B cell (primary cell): Measurements from ENCODE around the gene ZNF592. TPM values are rescaled to one million over a fixed set of nuclear protein-coding genes. Genes with fewer than 3 reads are reported as not detected.

Experiments
- ATAC-seq: fragments of 200-7000 bp; cut with Tn5 transposase; one replicate; pipeline ENCODE4 v1.10.0; 2021; ENCODE audit warnings: low read depth, mild to moderate bottlenecking, moderate number of reproducible peaks, moderate library complexity
- CTCF ChIA-PET: fragments of 350-600 bp; sonication (Branson Sonifier 250); formaldehyde crosslinking; loops from one replicate; lab custom pipeline; 2021; ENCODE audit warnings: antibody characterized with exemption, inconsistent platforms; lab: Charles Lee
- POLR2A ChIA-PET: fragments of 350-600 bp; sonication (Branson Sonifier 250); formaldehyde crosslinking; loops from one replicate; lab custom pipeline; 2021; ENCODE audit warnings: antibody characterized with exemption; lab: Charles Lee
- DNase-seq: peaks from one replicate; pipeline ENCODE4 v3.0.0; 2013
- H2AFZ ChIP-seq: 2 replicates; pipeline ENCODE4 v1.6.1; 2012; ENCODE audit warnings: mild to moderate bottlenecking, low read depth, low read length; ENCODE audit not compliant: insufficient read depth, poor library complexity, severe bottlenecking
- H3K27ac ChIP-seq, 2 donors: 1 replicate in 1 of 2; 2 replicates in 1 of 2; pipeline ENCODE4 v1.5.1; 2012 to 2013; ENCODE audit warnings: low read length in 2 of 2, mild to moderate bottlenecking in 2 of 2, moderate library complexity in 1 of 2
- H3K27me3 ChIP-seq, 4 experiments: fragments of 200-600 bp in 1 of 4; sonication (generic) in 1 of 4; replicated peaks in 1 of 4; 1 replicate in 2 of 4; 2 replicates in 2 of 4; pipeline versions ENCODE4 v1.6.1 to v1.7.0; 2013 to 2016; ENCODE audit warnings: low read length in 3 of 4, mild to moderate bottlenecking in 2 of 4, mixed read lengths in 1 of 4, moderate library complexity in 1 of 4; ENCODE audit not compliant: insufficient read depth in 4 of 4, control insufficient read depth in 3 of 4; ENCODE audit errors: control extremely low read depth in 1 of 4
- H3K36me3 ChIP-seq, 2 experiments: replicated peaks in 1 of 2; 1 replicate in 1 of 2; 2 replicates in 1 of 2; pipeline versions ENCODE4 v1.6.1 to v1.7.1; 2013; ENCODE audit warnings: low read length in 1 of 2; ENCODE audit not compliant: insufficient read depth in 2 of 2, control insufficient read depth in 1 of 2; ENCODE audit errors: control extremely low read depth in 1 of 2, extremely low read depth in 1 of 2
- H3K4me1 ChIP-seq, 2 donors: fragments of 200-600 bp in 1 of 2; sonication (generic) in 1 of 2; 1 replicate in 1 of 2; 2 replicates in 1 of 2; pipeline versions ENCODE4 v1.5.1 to v1.6.1; 2013 to 2017; ENCODE audit warnings: low read length in 2 of 2; ENCODE audit not compliant: control insufficient read depth in 2 of 2, insufficient read depth in 2 of 2
- H3K4me2 ChIP-seq: replicated peaks from 2 replicates; pipeline ENCODE3; 2012; ENCODE audit warnings: mild to moderate bottlenecking, low read depth, low read length; ENCODE audit not compliant: poor library complexity, severe bottlenecking
- H3K4me3 ChIP-seq, 5 experiments: fragments of 200-600 bp in 1 of 5; sonication (generic) in 1 of 5; 1 replicate in 3 of 5; 2 replicates in 2 of 5; pipeline versions ENCODE4 v1.5.1 to v1.7.0; 2011 to 2016; ENCODE audit warnings: low read length in 4 of 5, mild to moderate bottlenecking in 4 of 5, low read depth in 2 of 5, control low read depth in 1 of 5, moderate library complexity in 1 of 5; ENCODE audit not compliant: insufficient read depth in 1 of 5; ENCODE audit errors: control extremely low read depth in 1 of 5, extremely low read depth in 1 of 5
- H3K79me2 ChIP-seq: fragments of 200-600 bp; sonication (generic); one replicate; pipeline ENCODE4 v1.6.0; 2016; ENCODE audit warnings: low read length; ENCODE audit not compliant: control insufficient read depth, insufficient read depth
- H3K9ac ChIP-seq: fragments of 200-600 bp; sonication (generic); 2 replicates; pipeline ENCODE4 v1.6.1; 2017; ENCODE audit warnings: mild to moderate bottlenecking, low read length, moderate library complexity
- H3K9me3 ChIP-seq, 3 donors: one replicate each; pipeline versions ENCODE4 v1.6.1 to v1.7.1; 2013; ENCODE audit warnings: low read length in 2 of 3; ENCODE audit not compliant: control insufficient read depth in 2 of 3, insufficient read depth in 1 of 3; ENCODE audit errors: control extremely low read depth in 1 of 3
- H4K20me1 ChIP-seq: 2 replicates; pipeline ENCODE4 v1.6.0; 2012; ENCODE audit warnings: mild to moderate bottlenecking, low read length; ENCODE audit not compliant: insufficient read depth, control insufficient read depth, poor library complexity, severe bottlenecking
- H3K27ac Mint-ChIP-seq: one replicate; pipeline ENCODE4 v1.8.0; 2021; ENCODE audit warnings: mixed read lengths
- H3K27me3 Mint-ChIP-seq: one replicate; pipeline ENCODE4 v1.8.0; 2021; ENCODE audit warnings: mixed read lengths
- H3K4me1 Mint-ChIP-seq: one replicate; pipeline ENCODE4 v1.8.0; 2021; ENCODE audit warnings: mixed read lengths
- H3K4me3 Mint-ChIP-seq: one replicate; pipeline ENCODE4 v1.8.0; 2021; ENCODE audit warnings: mixed read lengths
- H3K9me3 Mint-ChIP-seq: one replicate; pipeline ENCODE4 v1.8.0; 2022; ENCODE audit warnings: mixed read lengths; ENCODE audit not compliant: insufficient read depth
- EZH2 ChIP-seq: IDR thresholded peaks from 2 replicates; pipeline ENCODE4 v1.6.1; 2012; ENCODE audit warnings: borderline replicate concordance, low read depth, mild to moderate bottlenecking, moderate library complexity, low read length; ENCODE audit not compliant: insufficient read depth, poor library complexity, severe bottlenecking
- WGBS: methylation state at CpG from one replicate; pipeline ENCODE4 v1.1.5; 2013; ENCODE audit warnings: missing lambda C conversion rate; ENCODE audit not compliant: insufficient coverage; 5-methylcytosine and 5-hydroxymethylcytosine counted together
- intact Hi-C: fragments of 100-400 bp; cut with micrococcal nuclease; formaldehyde crosslinking; loops from one replicate; pipeline ENCODE4 v1.10.0; 2022
- polyA minus RNA-seq: library from RNA; depleted of rRNA, polyadenylated mRNA; stranded (reverse); fragments of >200 nt; gene quantifications from 2 replicates; pipeline ENCODE4 v1.2.3, GENCODE V29; 2012
- polyA plus RNA-seq: library from polyadenylated mRNA; depleted of rRNA; stranded (reverse); fragments of >200 nt; gene quantifications from 2 replicates; pipeline ENCODE4 v1.2.3, GENCODE V29; 2012
- total RNA-seq, 2 donors: library from RNA; stranded (reverse); fragments of 120-200 nt in 1 of 2; gene quantifications; 1 replicate in 1 of 2; 2 replicates in 1 of 2; pipeline versions ENCODE4 v1.2.3 to v1.2.4, GENCODE V29; 2013 to 2022
- TF ChIP-seq, protein P1 (sequence below): fragments of 200-600 bp; IDR thresholded peaks from one replicate; pipeline ENCODE4 v1.8.0; 2022; ENCODE audit warnings: antibody characterized with exemption, mild to moderate bottlenecking

The ZNF592 gene, protein sequence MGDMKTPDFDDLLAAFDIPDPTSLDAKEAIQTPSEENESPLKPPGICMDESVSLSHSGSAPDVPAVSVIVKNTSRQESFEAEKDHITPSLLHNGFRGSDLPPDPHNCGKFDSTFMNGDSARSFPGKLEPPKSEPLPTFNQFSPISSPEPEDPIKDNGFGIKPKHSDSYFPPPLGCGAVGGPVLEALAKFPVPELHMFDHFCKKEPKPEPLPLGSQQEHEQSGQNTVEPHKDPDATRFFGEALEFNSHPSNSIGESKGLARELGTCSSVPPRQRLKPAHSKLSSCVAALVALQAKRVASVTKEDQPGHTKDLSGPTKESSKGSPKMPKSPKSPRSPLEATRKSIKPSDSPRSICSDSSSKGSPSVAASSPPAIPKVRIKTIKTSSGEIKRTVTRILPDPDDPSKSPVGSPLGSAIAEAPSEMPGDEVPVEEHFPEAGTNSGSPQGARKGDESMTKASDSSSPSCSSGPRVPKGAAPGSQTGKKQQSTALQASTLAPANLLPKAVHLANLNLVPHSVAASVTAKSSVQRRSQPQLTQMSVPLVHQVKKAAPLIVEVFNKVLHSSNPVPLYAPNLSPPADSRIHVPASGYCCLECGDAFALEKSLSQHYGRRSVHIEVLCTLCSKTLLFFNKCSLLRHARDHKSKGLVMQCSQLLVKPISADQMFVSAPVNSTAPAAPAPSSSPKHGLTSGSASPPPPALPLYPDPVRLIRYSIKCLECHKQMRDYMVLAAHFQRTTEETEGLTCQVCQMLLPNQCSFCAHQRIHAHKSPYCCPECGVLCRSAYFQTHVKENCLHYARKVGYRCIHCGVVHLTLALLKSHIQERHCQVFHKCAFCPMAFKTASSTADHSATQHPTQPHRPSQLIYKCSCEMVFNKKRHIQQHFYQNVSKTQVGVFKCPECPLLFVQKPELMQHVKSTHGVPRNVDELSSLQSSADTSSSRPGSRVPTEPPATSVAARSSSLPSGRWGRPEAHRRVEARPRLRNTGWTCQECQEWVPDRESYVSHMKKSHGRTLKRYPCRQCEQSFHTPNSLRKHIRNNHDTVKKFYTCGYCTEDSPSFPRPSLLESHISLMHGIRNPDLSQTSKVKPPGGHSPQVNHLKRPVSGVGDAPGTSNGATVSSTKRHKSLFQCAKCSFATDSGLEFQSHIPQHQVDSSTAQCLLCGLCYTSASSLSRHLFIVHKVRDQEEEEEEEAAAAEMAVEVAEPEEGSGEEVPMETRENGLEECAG (N-terminal part only)
- total RNA-seq (59.5 and 64.4 TPM in 2 replicates), polyA plus RNA-seq (35.8 and 37.4 TPM in 2 replicates), polyA minus RNA-seq (26.3 and 44.3 TPM in 2 replicates)
- 15.7 TPM for total RNA-seq (2013)

DNA sequence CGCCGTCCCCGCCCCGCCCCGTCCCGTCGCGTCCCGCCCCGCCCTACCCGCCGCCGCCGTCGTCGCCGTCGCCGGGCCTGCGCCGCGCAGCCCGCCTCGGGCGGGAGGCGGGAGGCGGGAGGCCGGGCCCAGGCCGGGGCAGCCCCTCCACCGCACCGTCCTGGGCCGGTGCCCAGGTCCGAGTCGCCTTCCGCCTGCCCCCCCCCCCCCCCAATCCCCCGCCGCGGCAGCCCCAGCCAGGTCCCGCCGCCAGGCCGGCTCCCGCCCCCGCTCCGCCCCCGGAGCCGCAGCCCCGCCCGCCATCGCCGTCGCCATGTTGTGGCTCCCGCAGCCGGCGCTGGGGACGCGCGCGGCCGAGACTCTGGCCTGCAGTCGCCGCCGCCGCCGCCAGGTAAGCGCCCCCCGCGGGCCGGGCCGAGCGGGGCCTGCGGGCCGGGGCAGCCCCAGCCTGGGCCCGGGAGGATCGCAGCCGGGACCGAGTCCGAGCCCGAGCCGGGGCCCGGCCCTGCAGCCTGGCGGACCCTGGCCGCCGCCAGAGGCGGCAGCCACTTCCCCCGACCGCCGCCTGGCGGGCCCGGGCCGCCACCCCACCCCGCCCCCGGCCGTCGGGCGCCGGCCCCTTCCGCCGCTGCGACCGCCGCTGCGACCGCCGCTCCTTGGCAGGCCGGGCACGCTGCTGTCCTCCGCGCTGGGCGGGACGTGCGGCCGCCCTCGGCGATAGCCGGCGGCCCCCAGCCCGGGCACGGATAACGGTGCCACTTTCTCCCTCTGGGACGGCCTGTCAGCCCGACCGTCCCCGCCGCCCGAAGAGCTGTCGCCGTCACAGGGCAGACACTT lies at the start of gene ZNF592:
Gene ZNF592 (plus strand): TSS at position 319 of the 837 bp plus-strand sequence. CDS start 34,084 bp downstream, outside the sequence.
- peaks cover 87% of the 10 kb centered on the region for H3K79me2 ChIP-seq
- POLR2A ChIA-PET, result interaction anchor here (0.5 to 4.8 kb wide), 8 partner anchors 9 to 90 kb away, joined by 3 to 49 read pairs (median 6); partner anchors contain the start of genes NMB and SEC11A
- peaks cover 52 to 65% of the 10 kb centered on the region in 2 donors for H3K4me1 ChIP-seq
- Mint-ChIP-seq H3K9me3 (no peaks in the 10 kb centered on the region), H3K27ac (peak within 1 kb of the TSS; percentile 98), H3K27me3 (no peaks in the 10 kb centered on the region), H3K4me1 (peaks cover 66% of the 10 kb centered on the region), H3K4me3 (peak within 1 kb of the TSS; percentile 100)
- H3K4me2 ChIP-seq, result peak within 1 kb of the TSS; percentile 95
- intact Hi-C loops, result loop anchor here (1.0 to 5.0 kb wide), 6 partner anchors 13 to 234 kb away; partner anchors contain the start of genes NMB, PDE8A, SEC11A and WDR73
- peaks cover 47% of the 10 kb centered on the region for H4K20me1 ChIP-seq
- peak within 1 kb of the TSS; percentile 97 for H3K9ac ChIP-seq
- no peaks in the 10 kb centered on the region for H3K27me3 ChIP-seq
- TF ChIP-seq EZH2, result no peak
- TF ChIP-seq, protein P1, sequence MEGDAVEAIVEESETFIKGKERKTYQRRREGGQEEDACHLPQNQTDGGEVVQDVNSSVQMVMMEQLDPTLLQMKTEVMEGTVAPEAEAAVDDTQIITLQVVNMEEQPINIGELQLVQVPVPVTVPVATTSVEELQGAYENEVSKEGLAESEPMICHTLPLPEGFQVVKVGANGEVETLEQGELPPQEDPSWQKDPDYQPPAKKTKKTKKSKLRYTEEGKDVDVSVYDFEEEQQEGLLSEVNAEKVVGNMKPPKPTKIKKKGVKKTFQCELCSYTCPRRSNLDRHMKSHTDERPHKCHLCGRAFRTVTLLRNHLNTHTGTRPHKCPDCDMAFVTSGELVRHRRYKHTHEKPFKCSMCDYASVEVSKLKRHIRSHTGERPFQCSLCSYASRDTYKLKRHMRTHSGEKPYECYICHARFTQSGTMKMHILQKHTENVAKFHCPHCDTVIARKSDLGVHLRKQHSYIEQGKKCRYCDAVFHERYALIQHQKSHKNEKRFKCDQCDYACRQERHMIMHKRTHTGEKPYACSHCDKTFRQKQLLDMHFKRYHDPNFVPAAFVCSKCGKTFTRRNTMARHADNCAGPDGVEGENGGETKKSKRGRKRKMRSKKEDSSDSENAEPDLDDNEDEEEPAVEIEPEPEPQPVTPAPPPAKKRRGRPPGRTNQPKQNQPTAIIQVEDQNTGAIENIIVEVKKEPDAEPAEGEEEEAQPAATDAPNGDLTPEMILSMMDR, result no peak
- WGBS, result under 1% methylated on average over 125 of the region's 127 CpGs
- CTCF ChIA-PET, result interaction anchor here (0.9 to 3.5 kb wide), 12 partner anchors 12 to 142 kb away, joined by 3 to 33 read pairs (median 4); partner anchors contain the start of genes SEC11A and WDR73
- no peaks in the 10 kb centered on the region for H3K9me3 ChIP-seq
- peaks cover 0 to 3% of the 10 kb centered on the region in 2 experiments for H3K36me3 ChIP-seq
- DNase-seq (peak; percentile 90), ATAC-seq (peak; percentile 66)
- peak within 1 kb of the TSS; percentile 69 to 93 (median 79) for H3K4me3 ChIP-seq
- H3K27ac ChIP-seq, result peak within 1 kb of the TSS; percentile 86 to 97
- peak within 1 kb of the TSS; percentile 96 for H2AFZ ChIP-seq
